HepG2 (cell line): Measurements from ENCODE around the gene CAMKK1.

Source experiments
- NFKBIZ ChIP-seq: IDR thresholded peaks from 2 replicates; pipeline ENCODE4 v1.6.1; 2018; ENCODE audit warnings: missing genetic modification reagents, missing compliant biosample characterization
- NPAS2 ChIP-seq: sonication (generic); formaldehyde crosslinking; IDR thresholded peaks from 2 replicates; pipeline ENCODE4 v1.8.0; 2022; ENCODE audit warnings: mild to moderate bottlenecking, missing genetic modification reagents, borderline replicate concordance
- TARDBP ChIP-seq: sonication (generic); formaldehyde crosslinking; IDR thresholded peaks from 2 replicates; pipeline ENCODE4 v1.8.0; 2022; ENCODE audit warnings: mild to moderate bottlenecking, missing genetic modification reagents
- ZFP41 ChIP-seq: sonication (generic); formaldehyde crosslinking; IDR thresholded peaks from 2 replicates; pipeline ENCODE4 v1.4.0; 2020; ENCODE audit warnings: mild to moderate bottlenecking, missing genetic modification reagents, borderline replicate concordance
- ZZZ3 ChIP-seq: sonication (generic); formaldehyde crosslinking; IDR thresholded peaks from 2 replicates; pipeline ENCODE4 v1.4.0; 2020; ENCODE audit warnings: missing genetic modification reagents, mild to moderate bottlenecking, borderline replicate concordance
- TF ChIP-seq, protein P1 (sequence below): sonication (generic); formaldehyde crosslinking; IDR thresholded peaks from 2 replicates; pipeline ENCODE4 v1.5.0; 2020; ENCODE audit warnings: mild to moderate bottlenecking, missing genetic modification reagents, moderate library complexity
- TF ChIP-seq, protein P2 (sequence below): sonication (generic); formaldehyde crosslinking; IDR thresholded peaks from 2 replicates; pipeline ENCODE4 v1.5.1; 2020; ENCODE audit warnings: mild to moderate bottlenecking, missing genetic modification reagents, moderate library complexity

DNA sequence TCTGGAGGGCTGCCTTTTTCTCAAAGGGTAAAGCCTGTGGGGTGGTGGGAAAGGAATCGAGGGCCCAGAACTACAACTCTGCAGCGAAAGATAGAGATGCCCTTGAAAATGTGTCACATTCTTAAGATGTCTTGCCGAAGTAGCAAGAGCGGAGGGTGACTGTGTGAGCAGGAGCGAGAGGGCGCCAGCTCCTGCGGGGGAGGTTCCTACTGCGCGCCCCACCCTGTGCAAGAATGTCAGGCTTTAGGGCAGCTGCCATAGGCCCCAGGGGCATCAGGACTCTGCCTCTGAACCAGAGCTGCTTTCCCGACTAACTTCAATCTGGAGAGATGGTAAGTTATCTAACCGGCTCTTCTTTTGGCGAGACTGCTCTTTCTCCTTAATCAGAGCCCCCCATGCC is 80.1 kb downstream of the CAMKK1 start:
- TF ChIP-seq, protein P1, sequence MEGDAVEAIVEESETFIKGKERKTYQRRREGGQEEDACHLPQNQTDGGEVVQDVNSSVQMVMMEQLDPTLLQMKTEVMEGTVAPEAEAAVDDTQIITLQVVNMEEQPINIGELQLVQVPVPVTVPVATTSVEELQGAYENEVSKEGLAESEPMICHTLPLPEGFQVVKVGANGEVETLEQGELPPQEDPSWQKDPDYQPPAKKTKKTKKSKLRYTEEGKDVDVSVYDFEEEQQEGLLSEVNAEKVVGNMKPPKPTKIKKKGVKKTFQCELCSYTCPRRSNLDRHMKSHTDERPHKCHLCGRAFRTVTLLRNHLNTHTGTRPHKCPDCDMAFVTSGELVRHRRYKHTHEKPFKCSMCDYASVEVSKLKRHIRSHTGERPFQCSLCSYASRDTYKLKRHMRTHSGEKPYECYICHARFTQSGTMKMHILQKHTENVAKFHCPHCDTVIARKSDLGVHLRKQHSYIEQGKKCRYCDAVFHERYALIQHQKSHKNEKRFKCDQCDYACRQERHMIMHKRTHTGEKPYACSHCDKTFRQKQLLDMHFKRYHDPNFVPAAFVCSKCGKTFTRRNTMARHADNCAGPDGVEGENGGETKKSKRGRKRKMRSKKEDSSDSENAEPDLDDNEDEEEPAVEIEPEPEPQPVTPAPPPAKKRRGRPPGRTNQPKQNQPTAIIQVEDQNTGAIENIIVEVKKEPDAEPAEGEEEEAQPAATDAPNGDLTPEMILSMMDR (CRISPR knock-in tag) = no peak
- TF ChIP-seq ZFP41 (CRISPR knock-in tag) (no peak), ZZZ3 (CRISPR knock-in tag) (no peak), TARDBP (CRISPR knock-in tag) (no peak), NPAS2 (CRISPR knock-in tag) (no peak), NFKBIZ (CRISPR knock-in tag) (no peak)
- TF ChIP-seq, protein P2, sequence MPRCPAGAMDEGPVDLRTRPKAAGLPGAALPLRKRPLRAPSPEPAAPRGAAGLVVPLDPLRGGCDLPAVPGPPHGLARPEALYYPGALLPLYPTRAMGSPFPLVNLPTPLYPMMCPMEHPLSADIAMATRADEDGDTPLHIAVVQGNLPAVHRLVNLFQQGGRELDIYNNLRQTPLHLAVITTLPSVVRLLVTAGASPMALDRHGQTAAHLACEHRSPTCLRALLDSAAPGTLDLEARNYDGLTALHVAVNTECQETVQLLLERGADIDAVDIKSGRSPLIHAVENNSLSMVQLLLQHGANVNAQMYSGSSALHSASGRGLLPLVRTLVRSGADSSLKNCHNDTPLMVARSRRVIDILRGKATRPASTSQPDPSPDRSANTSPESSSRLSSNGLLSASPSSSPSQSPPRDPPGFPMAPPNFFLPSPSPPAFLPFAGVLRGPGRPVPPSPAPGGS = no peak
